ENCODE results near the gene AP2A2.

- TF ChIP-seq CTCF (conservative IDR thresholded peaks at IDR 0.05; ENCODE audit: low read depth, low read length), result no peak
- TF ChIP-seq EZH2phosphoT487 (IDR thresholded peaks at IDR 0.05; ENCODE audit: borderline replicate concordance, low read length), result no peak
- no peak for TF ChIP-seq EZH2 (IDR thresholded peaks at IDR 0.05; ENCODE audit: low read length, unreplicated experiment)
Observed at GRCh38 chr11:1043563-1044096, 118.0 kb downstream of the AP2A2 start.

Data from PC-3 (cell line).